K562 (cell line): ENCODE measurements around the gene LEPROT. TPM values are rescaled to one million over a fixed set of nuclear protein-coding genes. Genes with fewer than 3 reads are reported as not detected.

ENCODE experiments used
- ASH1L ChIP-seq: fragments of 450-650 bp; IDR thresholded peaks from 2 replicates; pipeline ENCODE4 v1.6.1; 2018; ENCODE audit warnings: borderline replicate concordance, mild to moderate bottlenecking, low read depth; ENCODE audit not compliant: partially characterized antibody
- GTF2B ChIP-seq: IDR thresholded peaks from 2 replicates; pipeline ENCODE4 v1.6.1; 2011; ENCODE audit not compliant: insufficient read length; ENCODE audit errors: extremely low read depth
- JUN ChIP-seq, 2 experiments: sonication (generic) in 1 of 2; formaldehyde crosslinking in 1 of 2; IDR thresholded peaks; 2 replicates each; pipeline versions ENCODE4 v1.6.1 to v1.8.0; 2012 to 2022; ENCODE audit warnings: borderline replicate concordance in 2 of 2, mild to moderate bottlenecking in 2 of 2, improper control_type of control experiment in 1 of 2, low read depth in 1 of 2, low read length in 1 of 2, missing genetic modification reagents in 1 of 2
- KDM1A ChIP-seq, 2 experiments: fragments of 450-650 bp; IDR thresholded peaks; 2 replicates each; pipeline ENCODE4 v1.6.1; 2016; ENCODE audit warnings: mild to moderate bottlenecking in 2 of 2
- MGA ChIP-seq: fragments of 450-650 bp; IDR thresholded peaks from 2 replicates; pipeline ENCODE4 v1.6.1; 2016; ENCODE audit warnings: mild to moderate bottlenecking, moderate library complexity
- ZNF384 ChIP-seq: IDR thresholded peaks from 2 replicates; pipeline ENCODE4 v1.6.1; 2012; ENCODE audit warnings: low read depth, low read length, improper control_type of control experiment
- ZNF445 ChIP-seq: fragments of 250-450 bp; sonication (Bioruptor Pico); IDR thresholded peaks from 2 replicates; pipeline ENCODE4 v1.4.0; 2020; ENCODE audit warnings: low read depth, mild to moderate bottlenecking, moderate library complexity
- polyA plus RNA-seq, 8 experiments: library from polyadenylated mRNA; depleted of rRNA in 4 of 8; stranded (reverse) in 5 of 8; unstranded in 3 of 8; fragments of >200 nt; fragmentation: Nextera tagmentation in 2 of 8; fragmentation: Illumina TruSeq in 1 of 8; extraction: Ambion mirVana in 2 of 8; extraction: Trizol in 1 of 8; gene quantifications; 2 replicates each; pipeline versions ENCODE4 v1.2.1 to v1.2.3, GENCODE V29; 2011 to 2014; ENCODE audit warnings: inconsistent platforms in 1 of 8, missing spikeins in 1 of 8
- total RNA-seq, 7 experiments: library from RNA; depleted of rRNA in 6 of 7; stranded (reverse); fragments of >200 nt in 6 of 7; fragmentation: Illumina TruSeq in 2 of 7; extraction: Trizol in 2 of 7; gene quantifications; 2 replicates each; pipeline versions ENCODE4 v1.2.1 to v1.2.3, GENCODE V29; 2011 to 2021; ENCODE audit warnings: low replicate concordance in 1 of 7
- TF ChIP-seq, protein P1 (sequence below): sonication (generic); formaldehyde crosslinking; IDR thresholded peaks from 2 replicates; pipeline ENCODE4 v1.8.1; 2023; ENCODE audit warnings: mild to moderate bottlenecking, missing genetic modification reagents
- TF ChIP-seq, protein P2 (sequence below): fragments of 150-350 bp; conservative IDR thresholded peaks from 2 replicates; pipeline ENCODE4 v1.6.1; 2014; ENCODE audit warnings: low read length

Gene LEPROT
- total and polyA plus RNA-seq, 9 of the 15 experiments (the other 6 are each of a cell fraction or from before 2014, with no cell fraction given), result 28.1 to 97.5 (median 45.8) TPM

DNA sequence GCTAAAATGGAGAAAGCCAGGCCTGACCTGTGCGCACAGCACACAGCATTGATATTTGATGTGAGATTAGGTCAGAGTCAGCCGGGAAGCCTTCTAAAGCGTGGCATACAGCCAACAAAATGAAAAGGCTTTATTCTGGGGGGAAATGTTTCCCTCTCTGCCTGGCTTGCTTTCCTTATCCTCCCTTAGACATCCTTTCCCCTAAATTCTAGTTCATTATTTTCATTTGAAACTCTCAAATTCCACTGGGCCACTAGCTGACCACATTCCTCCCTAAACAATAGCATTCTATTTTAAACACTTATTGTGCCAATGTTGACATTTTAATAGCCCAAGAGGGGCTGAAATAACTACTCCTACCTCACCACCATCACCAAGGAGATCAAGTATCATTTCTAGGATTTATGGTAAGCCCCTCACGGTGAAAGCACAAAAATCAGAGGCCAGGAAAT lies 49.4 kb downstream of the LEPROT start (continued):
- TF ChIP-seq, protein P1, sequence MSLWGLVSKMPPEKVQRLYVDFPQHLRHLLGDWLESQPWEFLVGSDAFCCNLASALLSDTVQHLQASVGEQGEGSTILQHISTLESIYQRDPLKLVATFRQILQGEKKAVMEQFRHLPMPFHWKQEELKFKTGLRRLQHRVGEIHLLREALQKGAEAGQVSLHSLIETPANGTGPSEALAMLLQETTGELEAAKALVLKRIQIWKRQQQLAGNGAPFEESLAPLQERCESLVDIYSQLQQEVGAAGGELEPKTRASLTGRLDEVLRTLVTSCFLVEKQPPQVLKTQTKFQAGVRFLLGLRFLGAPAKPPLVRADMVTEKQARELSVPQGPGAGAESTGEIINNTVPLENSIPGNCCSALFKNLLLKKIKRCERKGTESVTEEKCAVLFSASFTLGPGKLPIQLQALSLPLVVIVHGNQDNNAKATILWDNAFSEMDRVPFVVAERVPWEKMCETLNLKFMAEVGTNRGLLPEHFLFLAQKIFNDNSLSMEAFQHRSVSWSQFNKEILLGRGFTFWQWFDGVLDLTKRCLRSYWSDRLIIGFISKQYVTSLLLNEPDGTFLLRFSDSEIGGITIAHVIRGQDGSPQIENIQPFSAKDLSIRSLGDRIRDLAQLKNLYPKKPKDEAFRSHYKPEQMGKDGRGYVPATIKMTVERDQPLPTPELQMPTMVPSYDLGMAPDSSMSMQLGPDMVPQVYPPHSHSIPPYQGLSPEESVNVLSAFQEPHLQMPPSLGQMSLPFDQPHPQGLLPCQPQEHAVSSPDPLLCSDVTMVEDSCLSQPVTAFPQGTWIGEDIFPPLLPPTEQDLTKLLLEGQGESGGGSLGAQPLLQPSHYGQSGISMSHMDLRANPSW (CRISPR knock-in tag), result no peak
- TF ChIP-seq ZNF445 (CRISPR knock-in tag) (no peak), GTF2B (no peak), KDM1A (IDR thresholded peaks at IDR 0.05) (0 out of 4 replicates have a peak, but pooled peaks of 1 of the 2 experiments have one; percentile 17), ASH1L (no peak), ZNF384 (no peak), JUN (IDR thresholded peaks at IDR 0.05; ENCODE audit: borderline replicate concordance, low read depth, low read length) (no peak), JUN (CRISPR knock-in tag; IDR thresholded peaks at IDR 0.05; ENCODE audit: borderline replicate concordance) (no peak), MGA (peak; percentile 63)
- TF ChIP-seq, protein P2, sequence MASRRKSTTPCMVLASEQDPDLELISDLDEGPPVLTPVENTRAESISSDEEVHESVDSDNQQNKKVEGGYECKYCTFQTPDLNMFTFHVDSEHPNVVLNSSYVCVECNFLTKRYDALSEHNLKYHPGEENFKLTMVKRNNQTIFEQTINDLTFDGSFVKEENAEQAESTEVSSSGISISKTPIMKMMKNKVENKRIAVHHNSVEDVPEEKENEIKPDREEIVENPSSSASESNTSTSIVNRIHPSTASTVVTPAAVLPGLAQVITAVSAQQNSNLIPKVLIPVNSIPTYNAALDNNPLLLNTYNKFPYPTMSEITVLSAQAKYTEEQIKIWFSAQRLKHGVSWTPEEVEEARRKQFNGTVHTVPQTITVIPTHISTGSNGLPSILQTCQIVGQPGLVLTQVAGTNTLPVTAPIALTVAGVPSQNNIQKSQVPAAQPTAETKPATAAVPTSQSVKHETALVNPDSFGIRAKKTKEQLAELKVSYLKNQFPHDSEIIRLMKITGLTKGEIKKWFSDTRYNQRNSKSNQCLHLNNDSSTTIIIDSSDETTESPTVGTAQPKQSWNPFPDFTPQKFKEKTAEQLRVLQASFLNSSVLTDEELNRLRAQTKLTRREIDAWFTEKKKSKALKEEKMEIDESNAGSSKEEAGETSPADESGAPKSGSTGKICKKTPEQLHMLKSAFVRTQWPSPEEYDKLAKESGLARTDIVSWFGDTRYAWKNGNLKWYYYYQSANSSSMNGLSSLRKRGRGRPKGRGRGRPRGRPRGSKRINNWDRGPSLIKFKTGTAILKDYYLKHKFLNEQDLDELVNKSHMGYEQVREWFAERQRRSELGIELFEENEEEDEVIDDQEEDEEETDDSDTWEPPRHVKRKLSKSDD, result no peak
